Dedifferentiated amniotic fluid mesenchymal stem cell (primary cell): Measurements from ENCODE around the gene FIZ1.
A peak's percentile ranks its signal among the peaks of the same experiment; 100 is the strongest.
"Not testable (repeated sequence)": the region's sequence is repeated elsewhere in the genome, so short reads cannot be mapped to it uniquely, and the experiment has no call there.

Source experiments
- DNase-seq: peaks from one replicate; pipeline ENCODE4 v3.0.0-alpha.2; 2016; ENCODE audit errors: extremely low spot score

FIZ1 gene

GRCh38 chr19:55576746-55577145, 22.6 kb downstream of the FIZ1 start:
- no peak for DNase-seq

DNA sequence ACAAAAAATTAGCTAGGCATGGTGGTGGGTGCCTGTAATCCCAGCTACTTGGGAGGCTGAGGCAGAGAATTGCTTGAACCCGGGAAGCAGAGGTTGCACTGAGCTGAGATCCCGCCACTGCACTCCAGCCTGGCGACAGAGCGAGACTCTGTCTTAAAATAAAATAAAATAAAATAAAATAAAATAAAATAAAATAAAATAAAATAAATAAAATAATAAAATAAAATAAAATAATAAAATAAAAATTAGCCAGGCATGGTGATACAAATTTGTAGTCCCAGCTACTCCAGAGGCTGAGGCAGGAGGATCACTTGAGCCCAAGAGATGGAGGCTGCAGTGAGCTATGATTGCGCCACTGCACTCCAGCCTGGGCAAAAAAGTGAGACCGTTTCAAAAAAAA, 25.4 kb downstream of the FIZ1 start:
- not testable (repeated sequence) for DNase-seq

DNA sequence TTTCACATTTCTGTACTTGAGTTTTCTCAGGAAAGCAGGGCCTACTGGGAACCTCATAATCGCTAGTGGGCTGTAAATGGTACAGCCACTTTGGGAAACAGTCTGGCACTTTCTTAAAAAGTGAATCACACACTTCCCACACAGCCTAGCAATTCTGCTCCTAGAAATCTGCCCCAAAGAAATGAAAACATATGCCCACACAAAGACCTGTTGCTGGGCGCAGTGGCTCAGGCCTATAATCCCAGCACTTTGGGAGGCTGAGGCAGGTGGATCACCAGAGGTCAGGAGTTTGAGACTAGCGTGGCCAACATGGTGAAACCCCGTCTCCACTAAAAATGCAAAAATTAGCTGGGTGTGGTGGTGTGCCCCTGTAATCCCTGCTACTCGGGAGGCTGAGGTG, 29.8 kb downstream of the FIZ1 start:
- not testable (repeated sequence) for DNase-seq

GRCh38 chr19:55567708-55568328, 31.5 kb downstream of the FIZ1 start:
- no peak for DNase-seq

GRCh38 chr19:55566823-55567222, 32.5 kb downstream of the FIZ1 start:
- no peak for DNase-seq

GRCh38 chr19:55563261-55563690, 36.0 kb downstream of the FIZ1 start:
- DNase-seq, result no peak

- no peak for DNase-seq
Measured at GRCh38 chr19:55559684-55560083, 39.6 kb downstream of the FIZ1 start.

GRCh38 chr19:55554741-55555152, 44.6 kb downstream of the FIZ1 start:
- no peak for DNase-seq

GRCh38 chr19:55554302-55554701, 45.0 kb downstream of the FIZ1 start:
- no peak for DNase-seq

DNA sequence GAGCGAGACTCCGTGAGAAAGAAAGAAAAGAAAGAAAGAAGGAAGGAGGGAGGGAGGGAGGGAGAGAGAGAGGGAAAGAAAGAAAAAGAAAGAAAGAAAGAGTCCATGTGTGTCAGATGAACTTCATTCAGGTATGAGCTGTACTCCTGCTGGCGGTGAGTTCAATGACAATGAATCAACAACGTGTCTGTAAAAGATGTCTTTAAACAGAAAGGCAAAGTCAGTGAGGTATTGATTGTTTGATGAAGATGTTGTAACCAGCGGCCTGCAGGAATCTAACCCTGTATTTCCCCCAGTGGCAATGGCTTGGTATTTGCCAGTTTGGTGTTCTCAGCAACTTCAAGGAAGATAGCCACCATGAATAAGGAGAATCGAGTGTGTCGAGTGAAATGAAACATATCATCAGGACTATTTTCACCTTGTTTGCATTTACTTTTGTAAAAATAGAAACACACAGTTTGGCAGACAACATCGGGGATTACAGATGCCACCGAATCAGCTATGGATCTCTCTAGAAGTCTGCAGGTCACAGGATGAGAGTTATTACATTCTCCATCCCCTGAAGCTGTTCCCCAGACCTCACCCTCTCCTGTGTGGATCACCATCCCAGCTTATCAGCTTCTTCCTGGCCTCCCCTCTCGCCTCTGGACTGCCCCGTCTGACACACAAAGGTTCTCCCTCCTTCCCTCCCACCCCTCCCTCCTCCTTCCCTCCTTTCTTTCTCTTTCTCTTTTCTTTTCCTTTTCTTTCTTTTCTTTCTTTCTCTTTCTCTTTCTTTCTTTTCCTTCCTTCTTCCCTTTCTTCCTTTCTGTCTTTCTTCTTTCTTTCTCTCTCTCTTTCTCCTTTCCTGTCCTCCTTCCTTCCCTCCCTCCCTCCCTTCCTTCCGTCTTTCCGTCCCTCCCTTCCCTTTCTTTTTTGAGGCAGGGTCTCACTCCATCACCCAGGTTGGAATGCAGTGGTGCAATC, 45.8 kb downstream of the FIZ1 start:
- no peak for DNase-seq

- peak; percentile 77 for DNase-seq
Measured at GRCh38 chr19:55552620-55553019, 46.7 kb downstream of the FIZ1 start.

- no peak for DNase-seq
Measured at GRCh38 chr19:55552206-55552605, 47.1 kb downstream of the FIZ1 start.

- DNase-seq, result no peak
Measured at GRCh38 chr19:55550321-55550650, 49.0 kb downstream of the FIZ1 start.

DNA sequence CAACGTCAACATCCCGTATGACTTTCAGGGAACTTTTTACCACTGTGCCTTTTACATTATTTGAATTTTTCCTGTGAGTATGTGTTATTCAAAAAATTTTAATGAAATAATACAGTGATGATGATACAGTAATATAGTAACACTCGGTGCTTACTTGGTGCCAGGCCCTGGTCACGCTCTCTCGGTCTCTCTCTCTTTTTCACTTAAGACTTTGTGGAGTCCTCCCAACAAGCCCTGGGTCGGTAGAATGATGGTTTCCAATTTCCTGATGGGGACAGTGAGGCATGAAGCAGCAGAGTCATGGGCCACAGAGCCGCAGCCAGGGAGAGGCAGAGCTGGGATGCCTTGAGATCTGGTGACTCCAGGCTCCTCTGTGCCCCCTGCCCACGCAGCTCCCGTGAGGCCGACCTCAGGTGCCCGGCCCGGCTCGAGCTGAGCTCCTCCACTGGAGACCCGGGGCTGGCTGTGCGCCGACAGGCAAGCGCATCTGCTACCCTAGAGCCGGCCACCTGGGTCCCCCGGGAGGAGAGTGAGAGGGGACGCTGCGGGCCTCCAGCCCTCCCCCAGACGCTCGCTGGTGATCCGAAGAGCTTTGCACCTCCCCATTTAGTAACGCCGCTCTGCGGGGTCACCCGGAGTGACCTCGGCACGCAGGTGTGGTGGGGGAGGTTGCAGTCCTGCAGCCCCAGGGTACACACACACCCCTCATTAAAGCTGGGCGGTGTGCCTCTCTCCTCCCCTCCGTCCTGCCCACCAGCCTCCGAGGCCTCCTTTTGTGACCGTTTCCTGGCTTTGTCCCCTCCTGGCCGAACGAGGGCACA, 49.6 kb downstream of the FIZ1 start:
- peak; percentile 79 for DNase-seq

GRCh38 chr19:55546822-55547614, 52.3 kb downstream of the FIZ1 start:
- no peak for DNase-seq

DNA sequence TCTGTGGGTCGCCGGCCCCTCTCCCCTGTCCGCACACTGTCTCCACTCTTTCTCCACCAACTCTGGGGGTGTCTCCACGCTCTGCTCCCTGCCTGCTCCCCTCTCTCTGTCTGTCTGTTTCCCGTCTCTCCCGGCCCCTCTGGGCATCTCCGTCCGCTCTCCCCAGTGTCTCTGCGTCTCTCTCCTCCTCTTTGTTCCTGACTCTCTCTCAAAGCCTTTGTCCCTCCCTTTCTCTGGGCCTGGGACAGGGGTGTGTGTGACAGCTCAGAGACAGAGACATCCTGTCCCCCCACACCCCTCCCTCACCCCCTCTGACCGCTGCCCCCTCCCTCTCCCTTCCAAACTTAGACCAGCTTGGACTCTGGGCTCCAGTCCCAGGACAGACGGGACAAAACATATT, 53.3 kb downstream of the FIZ1 start:
- no peak for DNase-seq

DNA sequence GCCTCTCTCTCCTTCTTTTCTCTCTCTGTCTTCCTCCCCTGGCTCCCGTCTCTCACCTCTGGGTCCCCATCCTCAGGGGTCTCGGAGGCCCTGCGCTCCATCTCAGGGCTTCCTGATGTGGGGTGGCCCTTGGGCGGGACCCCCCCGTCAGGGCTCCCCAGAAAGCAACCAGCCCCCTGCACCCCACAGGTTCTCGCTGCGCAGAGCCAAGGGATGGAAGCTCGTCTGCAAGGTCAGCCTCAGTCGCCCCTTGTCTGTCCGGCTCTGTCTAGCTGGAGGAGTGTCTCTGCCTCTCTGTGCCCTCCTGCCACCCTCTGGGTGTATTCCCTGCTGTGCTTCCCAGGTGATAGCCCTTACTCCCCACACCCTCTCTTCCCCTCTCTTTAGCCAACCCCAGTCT, 53.9 kb downstream of the FIZ1 start, which contains the start of gene SBK3:
Gene SBK3 (minus strand): TSS at position 101 of the 400 bp plus-strand sequence. CDS start 0 bp downstream, at position 101.
- DNase-seq, result no peak

- DNase-seq, result no peak
Measured at GRCh38 chr19:55544776-55545439, 54.4 kb downstream of the FIZ1 start.

GRCh38 chr19:55544014-55544413, 55.3 kb downstream of the FIZ1 start:
- no peak for DNase-seq

GRCh38 chr19:55543567-55543966, 55.8 kb downstream of the FIZ1 start:
- no peak for DNase-seq
